ENCODE measurements around the gene KLF5. TPM values are rescaled to one million over a fixed set of nuclear protein-coding genes. Genes with fewer than 3 reads are reported as not detected.

Gene KLF5
- total and polyA plus RNA-seq, 2 of the 4 experiments (the other 2 are of a cell fraction) = 5.4 to 8.8 TPM

DNA sequence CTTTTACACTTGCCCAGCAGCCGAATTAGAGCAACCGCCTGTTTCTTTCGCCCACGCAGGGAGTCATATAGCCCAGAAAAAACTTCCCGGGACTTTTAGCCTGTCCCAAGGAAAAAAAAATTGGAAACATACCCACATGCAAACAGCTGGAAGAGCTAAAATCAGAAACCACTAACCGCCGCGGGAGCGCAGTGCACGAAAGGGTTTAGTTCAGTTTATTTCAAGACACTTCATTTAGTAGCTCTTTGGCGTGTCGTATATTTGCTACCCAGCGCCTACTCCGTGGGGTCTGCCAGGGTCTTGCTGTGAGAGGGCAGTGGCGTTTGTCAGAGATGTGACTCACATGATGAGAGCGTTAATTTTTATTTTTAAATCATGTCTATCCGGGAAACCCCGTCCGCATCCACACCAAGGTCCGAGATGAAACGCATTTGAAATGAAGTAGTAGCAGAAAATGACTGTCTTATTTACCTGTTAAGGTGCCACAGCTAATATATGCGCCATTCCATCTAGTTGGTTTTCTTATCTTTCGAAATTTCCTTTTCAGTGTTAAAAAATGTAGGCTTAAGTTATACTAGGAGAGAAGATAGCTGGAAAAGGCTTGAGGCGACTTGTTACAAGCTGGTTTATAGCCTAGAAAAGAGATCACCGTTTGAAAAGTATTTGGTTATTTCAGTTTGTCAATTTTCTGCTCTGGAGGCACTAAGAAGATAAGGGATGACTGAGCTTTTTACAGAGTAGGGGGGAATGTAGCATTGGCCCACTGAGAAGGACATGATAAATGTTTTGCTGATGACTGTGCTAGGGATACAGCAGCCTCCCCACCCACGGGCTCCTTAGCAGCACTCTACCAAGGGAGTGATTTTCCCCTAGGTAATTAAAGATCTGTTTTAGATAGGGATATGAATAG, 1.7 kb downstream of the KLF5 start (continued):
- TF ChIP-seq FOS (IDR thresholded peaks at IDR 0.05; ENCODE audit: low read depth, low read length) (0 out of 2 replicates have a peak, but pooled peaks have one; percentile 3), MXI1 (IDR thresholded peaks at IDR 0.05; ENCODE audit: borderline replicate concordance, low read depth, low read length) (no peak)
- TF ChIP-seq, protein P1, sequence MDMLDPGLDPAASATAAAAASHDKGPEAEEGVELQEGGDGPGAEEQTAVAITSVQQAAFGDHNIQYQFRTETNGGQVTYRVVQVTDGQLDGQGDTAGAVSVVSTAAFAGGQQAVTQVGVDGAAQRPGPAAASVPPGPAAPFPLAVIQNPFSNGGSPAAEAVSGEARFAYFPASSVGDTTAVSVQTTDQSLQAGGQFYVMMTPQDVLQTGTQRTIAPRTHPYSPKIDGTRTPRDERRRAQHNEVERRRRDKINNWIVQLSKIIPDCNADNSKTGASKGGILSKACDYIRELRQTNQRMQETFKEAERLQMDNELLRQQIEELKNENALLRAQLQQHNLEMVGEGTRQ (IDR thresholded peaks at IDR 0.05; ENCODE audit: low read depth, low read length) = no peak

DNA sequence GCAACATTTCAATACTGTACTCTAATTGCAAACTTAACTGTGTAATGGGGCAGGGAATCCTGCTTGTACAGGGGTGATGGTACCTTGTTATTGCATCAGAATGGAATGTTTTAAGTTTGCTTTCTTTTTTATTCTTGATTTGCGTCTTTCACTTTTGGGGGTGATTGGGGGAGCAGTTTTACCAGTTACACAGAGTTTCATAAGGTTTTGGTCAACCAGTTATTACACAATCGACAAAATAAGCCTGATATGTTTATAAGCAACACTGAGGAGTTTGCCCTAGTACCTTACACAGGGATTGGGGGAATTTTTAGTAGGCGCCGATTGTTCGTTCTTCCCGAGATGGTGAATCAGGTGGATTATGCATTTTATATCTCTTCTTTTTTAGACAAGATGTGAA, 2.7 kb downstream of the KLF5 start:
- H3K56ac ChIP-seq (ENCODE audit: extremely low read depth, insufficient read depth, low read length) = no peak overlapping the region
- no peak overlapping the region for H2AK9ac ChIP-seq (replicated peaks; ENCODE audit: low read depth, low read length, poor library complexity)
- no peak overlapping the region for H3K18ac ChIP-seq (ENCODE audit: low read depth, low read length)
- H2BK120ac ChIP-seq (ENCODE audit: low read depth, low read length) = no peak overlapping the region
- H3K36me3 ChIP-seq (ENCODE audit: control insufficient read depth, insufficient read depth, low read length) = peaks cover 5% of the 10 kb centered on the region
- H3K4me2 ChIP-seq (ENCODE audit: low read depth, low read length) = peak overlapping the region; percentile 70
- no peak overlapping the region for H4K5ac ChIP-seq (ENCODE audit: low read depth, low read length)
- no peak overlapping the region for H4K8ac ChIP-seq (ENCODE audit: low read depth in 2 of 2, low read length in 2 of 2)
- ATAC-seq (ENCODE audit: low read depth) (no peak), DNase-seq (no peak)
- H3K9ac ChIP-seq (ENCODE audit: low read depth, low read length) = no peak overlapping the region
- no TSS peak for BruUV-seq (replicated peaks)
- CTCF ChIA-PET = no interaction called here
- POLR2A ChIA-PET (ENCODE audit: unreplicated experiment) = no interaction called here
- intact Hi-C loops (cut with micrococcal nuclease) = loop anchor here (5.0 kb wide), 1 partner anchor 76 kb away; no protein-coding TSS in a partner anchor
- peak overlapping the region; percentile 29; the same call in 1 of the 2 replicates for H3K4ac ChIP-seq (ENCODE audit: low read depth, low read length)
- no CpG with 5 or more reads among the region's 6 CpGs for WGBS, 2 experiments (ENCODE audit: extremely low coverage in 2 of 2, insufficient read length in 1 of 2)
- in situ Hi-C loops (cut with MboI; ENCODE audit: low sequenced_read_pairs) = no loop called here
- H2BK5ac ChIP-seq (ENCODE audit: low read depth, low read length, poor library complexity, severe bottlenecking) = no peak overlapping the region
- H2AK5ac ChIP-seq (ENCODE audit: low read depth, low read length) = no peak overlapping the region
- H3K4me1 ChIP-seq (ENCODE audit: control insufficient read depth, insufficient read depth, low read length) = peaks cover 5% of the 10 kb centered on the region
- H3K9me3 ChIP-seq (ENCODE audit: control insufficient read depth, insufficient read depth, low read length) = no peaks in the 10 kb centered on the region
- H3K79me1 ChIP-seq (ENCODE audit: low read depth in 1 of 2, low read length in 2 of 2) = peaks cover 18 to 30% of the 10 kb centered on the region in 2 experiments
- no peak overlapping the region for H3K4me3 ChIP-seq (ENCODE audit: insufficient read depth, low read depth, low read length)
- H3K23ac ChIP-seq (ENCODE audit: low read depth, low read length) = no peak overlapping the region
- H2BK15ac ChIP-seq (ENCODE audit: low read depth, low read length) = no peak overlapping the region
- 0 out of 2 replicates have a peak overlapping the region, but pooled peaks have one; percentile 41 for H2BK20ac ChIP-seq (ENCODE audit: low read depth, low read length)
- H4K91ac ChIP-seq (ENCODE audit: insufficient read depth, low read depth, low read length) = 0 out of 2 replicates have a peak overlapping the region, but pooled peaks have one; percentile 4
- no peak overlapping the region for H2AFZ ChIP-seq (replicated peaks; ENCODE audit: low read length, poor library complexity)
- no peaks in the 10 kb centered on the region for H4K20me1 ChIP-seq (ENCODE audit: insufficient read depth, low read length)
- no peaks in the 10 kb centered on the region for H3K27me3 ChIP-seq (ENCODE audit: control insufficient read depth, insufficient read depth, low read length)
- no peaks in the 10 kb centered on the region for H3K9me1 ChIP-seq (ENCODE audit: insufficient read depth, low read length)
- H3K27ac ChIP-seq (ENCODE audit: insufficient read depth, low read length) = no peak overlapping the region
- dilution Hi-C loops (cut with HindIII; ENCODE audit: low sequenced_read_pairs, unreplicated experiment) = no loop called here
- H3K14ac ChIP-seq (replicated peaks; ENCODE audit: low read depth, low read length) = no peak overlapping the region
- TF ChIP-seq CEBPB (IDR thresholded peaks at IDR 0.05; ENCODE audit: low read depth, low read length) (peak; percentile 80), RAD21 (IDR thresholded peaks at IDR 0.05; ENCODE audit: low read length) (no peak)
